Measurements from ENCODE around the gene ADIRF.

- TF ChIP-seq CTCF (IDR thresholded peaks at IDR 0.05; ENCODE audit: low read depth, low read length, poor library complexity, severe bottlenecking): no peak
- no peak for TF ChIP-seq EZH2phosphoT487 (IDR thresholded peaks at IDR 0.05; ENCODE audit: borderline replicate concordance, low read length)
Measured at GRCh38 chr10:86952106-86952505, 16.2 kb upstream of the ADIRF start.
